Naive thymus-derived CD8-positive, alpha-beta T cell (primary cell): ENCODE measurements around the gene MBD5. TPM values are rescaled to one million over a fixed set of nuclear protein-coding genes. Genes with fewer than 3 reads are reported as not detected.

ENCODE experiments used
- ATAC-seq, 2 donors: fragments of 150-1000 bp; cut with Tn5 transposase in 1 of 2; sonication (Bioruptor Pico), chemical (Tn5 transposase) in 1 of 2; 1 replicate in 1 of 2; 2 replicates in 1 of 2; pipeline ENCODE4 v1.10.0; 2021; ENCODE audit warnings: mild to moderate bottlenecking in 2 of 2, moderate library complexity in 2 of 2
- POLR2A ChIA-PET: fragments of 350-600 bp; sonication (Branson Sonifier 250); formaldehyde crosslinking; loops from one replicate; lab custom pipeline; 2021; ENCODE audit warnings: antibody characterized with exemption; lab: Charles Lee
- DNase-seq, 10 donors: peaks; one replicate each; pipeline versions ENCODE4 v3.0.0 to v3.0.0-alpha.2; 2020 to 2022
- H3K27ac Mint-ChIP-seq, 10 donors: one replicate each; pipeline ENCODE4 v1.8.0; 2020 to 2022; ENCODE audit warnings: mild to moderate bottlenecking in 10 of 10, mixed read lengths in 10 of 10, moderate library complexity in 4 of 10, inconsistent platforms in 1 of 10
- H3K27me3 Mint-ChIP-seq, 5 donors: one replicate each; pipeline ENCODE4 v1.8.0; 2021 to 2022; ENCODE audit warnings: mixed read lengths in 5 of 5
- H3K36me3 Mint-ChIP-seq, 3 donors: one replicate each; pipeline ENCODE4 v1.8.0; 2020 to 2022; ENCODE audit warnings: mixed read lengths in 3 of 3, mild to moderate bottlenecking in 2 of 3, inconsistent platforms in 1 of 3
- H3K4me1 Mint-ChIP-seq, 4 donors: one replicate each; pipeline ENCODE4 v1.8.0; 2021 to 2022; ENCODE audit warnings: mixed read lengths in 4 of 4
- H3K4me3 Mint-ChIP-seq, 10 donors: one replicate each; pipeline ENCODE4 v1.8.0; 2020 to 2022; ENCODE audit warnings: mild to moderate bottlenecking in 10 of 10, mixed read lengths in 10 of 10, moderate library complexity in 6 of 10, inconsistent platforms in 1 of 10
- H3K9me3 Mint-ChIP-seq, 9 donors: one replicate each; pipeline ENCODE4 v1.8.0; 2020 to 2022; ENCODE audit warnings: mixed read lengths in 9 of 9, mild to moderate bottlenecking in 3 of 9, inconsistent platforms in 1 of 9, moderate library complexity in 1 of 9
- polyA plus RNA-seq, 3 donors: library from polyadenylated mRNA; unstranded; fragments of 300-500 nt; fragmentation: Illumina TruSeq; gene quantifications; one replicate each; pipeline ENCODE4 v1.2.3, GENCODE V29; 2021
- total RNA-seq, 8 experiments: library from RNA in 2 of 8; stranded (reverse) in 2 of 8; gene quantifications; one replicate each; pipeline ENCODE4 v1.2.3 and lab custom pipeline; 2021 to 2026

MBD5 gene
- total and polyA plus RNA-seq, 5 experiments from 2014 or later, result 11.7 to 54.1 (median 17.9) TPM

- H3K4me3 Mint-ChIP-seq, result no peak overlapping the region
- H3K9me3 Mint-ChIP-seq, result no peaks in the 10 kb centered on the region
- DNase-seq, result no peak
Observed at GRCh38 chr2:148135705-148136104, 114.8 kb downstream of the MBD5 start.

GRCh38 chr2:148136441-148136840, 115.5 kb downstream of the MBD5 start:
- DNase-seq (no peak), ATAC-seq (no peak)
- no peaks in the 10 kb centered on the region for H3K27me3 Mint-ChIP-seq
- H3K27ac Mint-ChIP-seq, result no peak overlapping the region
- H3K36me3 Mint-ChIP-seq, result peaks cover 0 to 11% (median 5%) of the 10 kb centered on the region in 3 donors
- H3K4me1 Mint-ChIP-seq, result peaks cover 0 to 14% (median 6%) of the 10 kb centered on the region in 4 donors
- H3K4me3 Mint-ChIP-seq, result no peak overlapping the region
- no peaks in the 10 kb centered on the region for H3K9me3 Mint-ChIP-seq
- POLR2A ChIA-PET, result interaction anchor here (0.6 kb wide), 1 partner anchor 158 kb away, joined by 3 read pairs; no protein-coding TSS in a partner anchor

More at GRCh38 chr2:148135705-148136104, 114.8 kb downstream of the MBD5 start:
- no peaks in the 10 kb centered on the region for H3K27me3 Mint-ChIP-seq
- POLR2A ChIA-PET, result no interaction called here
- ATAC-seq, result no peak
- H3K27ac Mint-ChIP-seq, result no peak overlapping the region
- H3K4me1 Mint-ChIP-seq, result peaks cover 0 to 19% (median 7%) of the 10 kb centered on the region in 4 donors
- H3K36me3 Mint-ChIP-seq, result peaks cover 0 to 9% (median 2%) of the 10 kb centered on the region in 3 donors

GRCh38 chr2:148161909-148162435, 141.1 kb downstream of the MBD5 start:
- POLR2A ChIA-PET, result no interaction called here
- ATAC-seq (no peak), DNase-seq (no peak)
- peaks cover 0 to 11% (median 9%) of the 10 kb centered on the region in 3 donors for H3K36me3 Mint-ChIP-seq
- peaks cover 2 to 20% (median 3%) of the 10 kb centered on the region in 4 donors for H3K4me1 Mint-ChIP-seq
- no peak overlapping the region for H3K27ac Mint-ChIP-seq
- H3K4me3 Mint-ChIP-seq, result no peak overlapping the region
- no peaks in the 10 kb centered on the region for H3K27me3 Mint-ChIP-seq
- H3K9me3 Mint-ChIP-seq, result no peaks in the 10 kb centered on the region

GRCh38 chr2:148162871-148163270, 142.0 kb downstream of the MBD5 start:
- H3K27me3 Mint-ChIP-seq, result no peaks in the 10 kb centered on the region
- DNase-seq (no peak), ATAC-seq (no peak)
- H3K27ac Mint-ChIP-seq, result no peak overlapping the region
- peaks cover 2 to 20% (median 3%) of the 10 kb centered on the region in 4 donors for H3K4me1 Mint-ChIP-seq
- H3K36me3 Mint-ChIP-seq, result peaks cover 2 to 13% (median 11%) of the 10 kb centered on the region in 3 donors
- POLR2A ChIA-PET, result no interaction called here
- H3K9me3 Mint-ChIP-seq, result peaks cover 0 to under 1% (median 0%) of the 10 kb centered on the region in 9 donors
- no peak overlapping the region for H3K4me3 Mint-ChIP-seq

- no peak for ATAC-seq
- H3K27ac Mint-ChIP-seq, result no peak overlapping the region
- H3K4me1 Mint-ChIP-seq, result peaks cover 2 to 20% (median 3%) of the 10 kb centered on the region in 4 donors
- no peak for DNase-seq
- no peaks in the 10 kb centered on the region for H3K27me3 Mint-ChIP-seq
- H3K36me3 Mint-ChIP-seq, result peaks cover 11 to 27% (median 17%) of the 10 kb centered on the region in 3 donors
- POLR2A ChIA-PET, result no interaction called here
- H3K4me3 Mint-ChIP-seq, result no peak overlapping the region
- peaks cover 0 to 9% (median 0%) of the 10 kb centered on the region in 9 donors for H3K9me3 Mint-ChIP-seq
Observed at GRCh38 chr2:148165975-148166374, 145.1 kb downstream of the MBD5 start.

GRCh38 chr2:148167241-148167766, 146.4 kb downstream of the MBD5 start:
- no peak for DNase-seq
- Mint-ChIP-seq H3K27me3 (no peaks in the 10 kb centered on the region), H3K4me3 (no peak overlapping the region), H3K27ac (no peak overlapping the region), H3K36me3 (peaks cover 15 to 32% (median 17%) of the 10 kb centered on the region in 3 donors), H3K4me1 (peaks cover 1 to 20% (median 3%) of the 10 kb centered on the region in 4 donors), H3K9me3 (peaks cover 0 to 9% (median 0%) of the 10 kb centered on the region in 9 donors)
- ATAC-seq, result no peak
- POLR2A ChIA-PET, result no interaction called here

- Mint-ChIP-seq H3K27ac (no peak overlapping the region), H3K9me3 (peaks cover 0 to 9% (median 0%) of the 10 kb centered on the region in 9 donors), H3K36me3 (peaks cover 15 to 32% (median 17%) of the 10 kb centered on the region in 3 donors), H3K4me3 (no peak overlapping the region), H3K27me3 (no peaks in the 10 kb centered on the region), H3K4me1 (peaks cover 1 to 20% (median 3%) of the 10 kb centered on the region in 4 donors)
- POLR2A ChIA-PET, result no interaction called here
- ATAC-seq, result no peak
- DNase-seq, result no peak
Observed at GRCh38 chr2:148167855-148168254, 147.0 kb downstream of the MBD5 start.

GRCh38 chr2:148172131-148172753, 151.4 kb downstream of the MBD5 start:
- H3K27ac Mint-ChIP-seq, result no peak overlapping the region
- POLR2A ChIA-PET, result no interaction called here

GRCh38 chr2:148173168-148173567, 152.3 kb downstream of the MBD5 start:
- no peak overlapping the region for H3K27ac Mint-ChIP-seq
- POLR2A ChIA-PET, result no interaction called here
- no peaks in the 10 kb centered on the region for H3K27me3 Mint-ChIP-seq
- H3K4me1 Mint-ChIP-seq, result peaks cover 0 to 4% (median 0%) of the 10 kb centered on the region in 4 donors
- DNase-seq (peak in 1 of 10 donors; percentile 55), ATAC-seq (no peak)
- peaks cover 0 to 6% (median 0%) of the 10 kb centered on the region in 9 donors for H3K9me3 Mint-ChIP-seq
- no peak overlapping the region for H3K4me3 Mint-ChIP-seq
- peaks cover 12 to 28% (median 18%) of the 10 kb centered on the region in 3 donors for H3K36me3 Mint-ChIP-seq

More at GRCh38 chr2:148172131-148172753, 151.4 kb downstream of the MBD5 start:
- ATAC-seq (no peak), DNase-seq (peak in 1 of 10 donors; percentile 43)
- H3K36me3 Mint-ChIP-seq, result peaks cover 15 to 32% (median 17%) of the 10 kb centered on the region in 3 donors
- H3K4me1 Mint-ChIP-seq, result peaks cover 0 to 6% (median 0%) of the 10 kb centered on the region in 4 donors
- no peak overlapping the region for H3K4me3 Mint-ChIP-seq
- H3K27me3 Mint-ChIP-seq, result no peaks in the 10 kb centered on the region
- peaks cover 0 to 9% (median 0%) of the 10 kb centered on the region in 9 donors for H3K9me3 Mint-ChIP-seq

- Mint-ChIP-seq H3K4me1 (no peaks in the 10 kb centered on the region), H3K9me3 (no peaks in the 10 kb centered on the region), H3K4me3 (no peak overlapping the region), H3K36me3 (peaks cover 9 to 35% (median 23%) of the 10 kb centered on the region in 3 donors), H3K27me3 (no peaks in the 10 kb centered on the region), H3K27ac (no peak overlapping the region)
- POLR2A ChIA-PET, result no interaction called here
- ATAC-seq, result no peak
- DNase-seq, result no peak
Observed at GRCh38 chr2:148177559-148177958, 156.7 kb downstream of the MBD5 start.

- ATAC-seq, result no peak
- Mint-ChIP-seq H3K9me3 (no peaks in the 10 kb centered on the region), H3K4me1 (no peaks in the 10 kb centered on the region), H3K4me3 (no peak overlapping the region), H3K27ac (no peak overlapping the region), H3K27me3 (no peaks in the 10 kb centered on the region), H3K36me3 (peaks cover 14 to 52% (median 32%) of the 10 kb centered on the region in 3 donors)
- POLR2A ChIA-PET, result no interaction called here
- DNase-seq, result no peak
Observed at GRCh38 chr2:148179724-148180123, 158.8 kb downstream of the MBD5 start.

- ATAC-seq (no peak), DNase-seq (no peak)
- Mint-ChIP-seq H3K9me3 (peaks cover 0 to 5% (median 0%) of the 10 kb centered on the region in 9 donors), H3K36me3 (peaks cover 21 to 54% (median 48%) of the 10 kb centered on the region in 3 donors), H3K4me1 (no peaks in the 10 kb centered on the region), H3K4me3 (no peak overlapping the region), H3K27ac (peak overlapping the region in 1 of 10 donors; percentile 7), H3K27me3 (no peaks in the 10 kb centered on the region)
- POLR2A ChIA-PET, result no interaction called here
Observed at GRCh38 chr2:148184976-148185375, 164.1 kb downstream of the MBD5 start.

GRCh38 chr2:148194882-148195281, 174.0 kb downstream of the MBD5 start:
- H3K27ac Mint-ChIP-seq, result peak overlapping the region in 2 of 10 donors; percentile 48 to 66
- H3K27me3 Mint-ChIP-seq, result no peaks in the 10 kb centered on the region
- DNase-seq, result no peak
- no peak overlapping the region for H3K4me3 Mint-ChIP-seq
- POLR2A ChIA-PET, result no interaction called here
- H3K4me1 Mint-ChIP-seq, result peaks cover 0 to 3% (median 0%) of the 10 kb centered on the region in 4 donors
- peaks cover 0 to 5% (median 0%) of the 10 kb centered on the region in 3 donors for H3K36me3 Mint-ChIP-seq
- H3K9me3 Mint-ChIP-seq, result no peaks in the 10 kb centered on the region
- no peak for ATAC-seq
